Activated CD4-positive, alpha-beta memory T cell treated with anti-CD3 and anti-CD28 coated beads for 36 hours (primary cell): ENCODE results near the gene EFHC1. TPM values are rescaled to one million over a fixed set of nuclear protein-coding genes. Genes with fewer than 3 reads are reported as not detected.

Source experiments
- CTCF ChIA-PET: fragments of 350-600 bp; sonication (Branson Sonifier 250); formaldehyde crosslinking; loops from one replicate; lab custom pipeline; 2021; ENCODE audit warnings: antibody characterized with exemption, inconsistent platforms; lab: Charles Lee
- POLR2A ChIA-PET: fragments of 350-600 bp; sonication (Branson Sonifier 250); formaldehyde crosslinking; loops from one replicate; lab custom pipeline; 2021; ENCODE audit warnings: antibody characterized with exemption; lab: Charles Lee
- DNase-seq: peaks from one replicate; pipeline ENCODE4 v3.0.0-alpha.2; 2020
- H3K27ac Mint-ChIP-seq: one replicate; pipeline ENCODE4 v1.8.0; 2021; ENCODE audit warnings: mixed read lengths
- H3K27me3 Mint-ChIP-seq: one replicate; pipeline ENCODE4 v1.8.0; 2021; ENCODE audit warnings: mixed read lengths
- H3K36me3 Mint-ChIP-seq: one replicate; pipeline ENCODE4 v1.8.0; 2021; ENCODE audit warnings: mixed read lengths
- H3K4me1 Mint-ChIP-seq: one replicate; pipeline ENCODE4 v1.8.0; 2021; ENCODE audit warnings: low read depth, mixed read lengths
- H3K4me3 Mint-ChIP-seq: one replicate; pipeline ENCODE4 v1.8.0; 2021; ENCODE audit warnings: mild to moderate bottlenecking, mixed read lengths
- H3K9me3 Mint-ChIP-seq: one replicate; pipeline ENCODE4 v1.8.0; 2021; ENCODE audit warnings: mixed read lengths
- intact Hi-C: fragments of 100-400 bp; cut with micrococcal nuclease; formaldehyde crosslinking; loops from one replicate; pipeline ENCODE4 v1.15.1; 2023
- total RNA-seq, 2 experiments: library from RNA; stranded (reverse); gene quantifications; one replicate each; pipeline ENCODE4 v1.2.3, GENCODE V29; 2021

EFHC1 gene
- total RNA-seq, 2 experiments from 2014 or later: 1.9 to 3.1 TPM

GRCh38 chr6:52506476-52506875 is 86.3 kb downstream of the EFHC1 start:
- intact Hi-C loops: no loop called here
- POLR2A ChIA-PET: no interaction called here
- Mint-ChIP-seq H3K4me3 (no peak overlapping the region), H3K27me3 (no peaks in the 10 kb centered on the region), H3K9me3 (no peaks in the 10 kb centered on the region), H3K27ac (no peak overlapping the region), H3K4me1 (no peaks in the 10 kb centered on the region), H3K36me3 (peaks cover 10% of the 10 kb centered on the region)
- no peak for DNase-seq
- CTCF ChIA-PET: interaction anchor here (0.9 to 1.3 kb wide), 2 partner anchors 145 to 200 kb away, joined by 3 read pairs; no protein-coding TSS in a partner anchor

DNA sequence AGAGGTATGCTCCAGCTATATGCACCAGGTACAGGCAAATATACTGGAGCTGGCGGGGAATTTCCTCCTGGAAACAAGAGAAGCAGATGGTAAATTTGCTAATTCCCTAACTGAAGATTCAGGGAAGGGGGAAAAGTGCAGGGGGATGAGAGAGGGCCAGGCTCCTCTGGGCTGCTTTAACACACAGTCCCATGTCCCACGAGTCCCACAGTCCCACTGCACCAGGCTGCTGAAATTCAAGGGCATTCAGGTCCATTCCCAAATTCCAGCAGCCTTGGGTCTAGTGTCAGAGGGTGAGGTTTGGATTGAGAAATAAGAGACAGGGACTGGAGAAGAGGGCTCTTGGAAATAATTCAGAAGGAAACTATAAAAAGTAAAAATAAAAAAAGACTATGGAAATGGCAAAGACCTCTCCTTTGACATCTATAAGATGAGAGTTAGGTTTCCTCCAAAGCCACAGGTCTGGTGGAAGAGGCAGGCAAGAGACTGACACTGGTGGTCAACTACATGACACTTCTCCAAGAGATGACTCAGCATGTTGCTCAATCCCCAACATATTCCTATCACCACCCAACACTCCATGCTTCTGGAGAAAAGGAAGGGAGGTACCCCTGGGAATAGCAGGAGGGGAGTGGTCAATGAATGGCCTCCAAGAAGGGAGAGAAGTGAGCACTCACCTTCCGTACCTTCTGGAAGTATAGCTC is 87.6 kb downstream of the EFHC1 start:
- intact Hi-C loops: no loop called here
- CTCF ChIA-PET: no interaction called here
- peaks cover 10% of the 10 kb centered on the region for H3K36me3 Mint-ChIP-seq
- POLR2A ChIA-PET: no interaction called here
- no peak for DNase-seq
- no peak overlapping the region for H3K27ac Mint-ChIP-seq
- H3K4me3 Mint-ChIP-seq: no peak overlapping the region
- H3K27me3 Mint-ChIP-seq: no peaks in the 10 kb centered on the region
- H3K9me3 Mint-ChIP-seq: no peaks in the 10 kb centered on the region
- H3K4me1 Mint-ChIP-seq: no peaks in the 10 kb centered on the region

- ChIA-PET POLR2A (no interaction called here), CTCF (no interaction called here)
- Mint-ChIP-seq H3K27me3 (no peaks in the 10 kb centered on the region), H3K9me3 (no peaks in the 10 kb centered on the region), H3K27ac (no peak overlapping the region), H3K4me1 (no peaks in the 10 kb centered on the region), H3K4me3 (no peak overlapping the region), H3K36me3 (peaks cover 10% of the 10 kb centered on the region)
- DNase-seq: no peak
- intact Hi-C loops: no loop called here
Measured at GRCh38 chr6:52508261-52508739, 88.2 kb downstream of the EFHC1 start.

- H3K27ac Mint-ChIP-seq: no peak overlapping the region
- H3K4me1 Mint-ChIP-seq: no peaks in the 10 kb centered on the region
- no peak for DNase-seq
- H3K36me3 Mint-ChIP-seq: peaks cover 11% of the 10 kb centered on the region
- ChIA-PET CTCF (no interaction called here), POLR2A (no interaction called here)
- H3K9me3 Mint-ChIP-seq: no peaks in the 10 kb centered on the region
- H3K4me3 Mint-ChIP-seq: no peak overlapping the region
- H3K27me3 Mint-ChIP-seq: no peaks in the 10 kb centered on the region
- intact Hi-C loops: loop anchor here (10.0 kb wide), 2 partner anchors 85 to 155 kb away; partner anchors contain the start of gene EFHC1
Measured at GRCh38 chr6:52509281-52510212, 89.4 kb downstream of the EFHC1 start.

- DNase-seq: no peak
- H3K27ac Mint-ChIP-seq: no peak overlapping the region
- POLR2A ChIA-PET: no interaction called here
- no peaks in the 10 kb centered on the region for H3K4me1 Mint-ChIP-seq
- no peaks in the 10 kb centered on the region for H3K27me3 Mint-ChIP-seq
- CTCF ChIA-PET: no interaction called here
- peaks cover 12% of the 10 kb centered on the region for H3K36me3 Mint-ChIP-seq
- intact Hi-C loops: loop anchor here (10.0 kb wide), 2 partner anchors 85 to 155 kb away; partner anchors contain the start of gene EFHC1
- no peak overlapping the region for H3K4me3 Mint-ChIP-seq
- no peaks in the 10 kb centered on the region for H3K9me3 Mint-ChIP-seq
Measured at GRCh38 chr6:52510213-52510562, 90.0 kb downstream of the EFHC1 start.

GRCh38 chr6:52511163-52511562 is 91.0 kb downstream of the EFHC1 start:
- no peak overlapping the region for H3K4me3 Mint-ChIP-seq
- peaks cover 11% of the 10 kb centered on the region for H3K36me3 Mint-ChIP-seq
- no peaks in the 10 kb centered on the region for H3K9me3 Mint-ChIP-seq
- H3K27ac Mint-ChIP-seq: no peak overlapping the region
- DNase-seq: no peak
- H3K4me1 Mint-ChIP-seq: no peaks in the 10 kb centered on the region
- ChIA-PET POLR2A (no interaction called here), CTCF (no interaction called here)
- intact Hi-C loops: loop anchor here (10.0 kb wide), 2 partner anchors 86 to 154 kb away; partner anchors contain the start of gene EFHC1
- no peaks in the 10 kb centered on the region for H3K27me3 Mint-ChIP-seq

GRCh38 chr6:52511572-52512151 is 91.5 kb downstream of the EFHC1 start:
- intact Hi-C loops: loop anchor here (10.0 kb wide), 2 partner anchors 87 to 153 kb away; partner anchors contain the start of gene EFHC1
- Mint-ChIP-seq H3K27ac (no peak overlapping the region), H3K9me3 (no peaks in the 10 kb centered on the region), H3K4me3 (no peak overlapping the region), H3K36me3 (peaks cover 11% of the 10 kb centered on the region), H3K27me3 (no peaks in the 10 kb centered on the region), H3K4me1 (no peaks in the 10 kb centered on the region)
- ChIA-PET POLR2A (no interaction called here), CTCF (no interaction called here)
- DNase-seq: no peak

- no peak for DNase-seq
- ChIA-PET POLR2A (no interaction called here), CTCF (no interaction called here)
- H3K27me3 Mint-ChIP-seq: no peaks in the 10 kb centered on the region
- no peak overlapping the region for H3K27ac Mint-ChIP-seq
- no peaks in the 10 kb centered on the region for H3K4me1 Mint-ChIP-seq
- peaks cover 11% of the 10 kb centered on the region for H3K36me3 Mint-ChIP-seq
- no peaks in the 10 kb centered on the region for H3K9me3 Mint-ChIP-seq
- intact Hi-C loops: loop anchor here (10.0 kb wide), 2 partner anchors 87 to 153 kb away; partner anchors contain the start of gene EFHC1
- H3K4me3 Mint-ChIP-seq: no peak overlapping the region
Measured at GRCh38 chr6:52512199-52512598, 92.1 kb downstream of the EFHC1 start.

DNA sequence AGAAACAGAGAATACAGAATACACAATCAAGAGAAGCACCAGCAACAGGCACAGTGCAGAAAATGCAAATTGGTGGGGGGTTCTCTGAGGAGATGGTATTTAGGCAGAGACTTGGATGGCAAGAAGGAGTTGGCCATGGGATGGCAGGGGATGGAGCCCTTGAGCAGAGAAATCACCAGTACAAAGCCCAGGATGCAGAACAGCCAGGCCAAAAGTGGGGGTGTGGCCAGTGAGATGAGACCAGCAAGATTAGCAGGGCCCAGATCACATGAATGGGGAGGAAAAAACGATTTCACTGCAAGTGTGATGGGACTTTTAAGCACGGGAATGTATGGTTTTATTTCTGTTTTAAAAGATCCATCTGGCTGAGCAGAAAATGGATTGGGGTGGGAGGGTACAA is 93.3 kb downstream of the EFHC1 start:
- Mint-ChIP-seq H3K36me3 (peaks cover 11% of the 10 kb centered on the region), H3K27ac (no peak overlapping the region), H3K4me3 (no peak overlapping the region), H3K27me3 (no peaks in the 10 kb centered on the region), H3K9me3 (no peaks in the 10 kb centered on the region), H3K4me1 (peaks cover 6% of the 10 kb centered on the region)
- POLR2A ChIA-PET: no interaction called here
- DNase-seq: no peak
- CTCF ChIA-PET: no interaction called here
- intact Hi-C loops: loop anchor here (10.0 kb wide), 2 partner anchors 89 to 151 kb away; partner anchors contain the start of gene EFHC1

GRCh38 chr6:52513896-52514295 is 93.8 kb downstream of the EFHC1 start:
- Mint-ChIP-seq H3K9me3 (no peaks in the 10 kb centered on the region), H3K4me1 (peaks cover 6% of the 10 kb centered on the region), H3K36me3 (peaks cover 11% of the 10 kb centered on the region), H3K27ac (no peak overlapping the region), H3K27me3 (no peaks in the 10 kb centered on the region), H3K4me3 (no peak overlapping the region)
- intact Hi-C loops: loop anchor here (10.0 kb wide), 2 partner anchors 89 to 151 kb away; partner anchors contain the start of gene EFHC1
- DNase-seq: no peak
- CTCF ChIA-PET: no interaction called here
- POLR2A ChIA-PET: no interaction called here

GRCh38 chr6:52514514-52514913 is 94.4 kb downstream of the EFHC1 start:
- H3K27ac Mint-ChIP-seq: no peak overlapping the region
- POLR2A ChIA-PET: no interaction called here
- H3K4me1 Mint-ChIP-seq: peaks cover 6% of the 10 kb centered on the region
- DNase-seq: no peak
- peaks cover 7% of the 10 kb centered on the region for H3K36me3 Mint-ChIP-seq
- intact Hi-C loops: loop anchor here (10.0 kb wide), 2 partner anchors 90 to 150 kb away; partner anchors contain the start of gene EFHC1
- no peaks in the 10 kb centered on the region for H3K27me3 Mint-ChIP-seq
- no peaks in the 10 kb centered on the region for H3K9me3 Mint-ChIP-seq
- no peak overlapping the region for H3K4me3 Mint-ChIP-seq
- CTCF ChIA-PET: no interaction called here
